K562 (cell line): Measurements from ENCODE around the gene RABGAP1L. TPM values are rescaled to one million over a fixed set of nuclear protein-coding genes. Genes with fewer than 3 reads are reported as not detected.

Source experiments
- ATAC-seq: fragments of 200-7000 bp; cut with Tn5 transposase; 3 replicates; pipeline ENCODE4 v1.9.1; 2020; ENCODE audit warnings: moderate library complexity
- BruUV-seq: library from RNA; stranded (reverse); fragments of 400-500 nt; replicated peaks from 2 replicates; lab custom pipeline; 2021; lab: Mats Ljungman, UMichigan
- CTCF ChIA-PET: fragments of 300-600 bp; formaldehyde crosslinking; extraction: SDS; loops from one replicate; lab custom pipeline; 2021; ENCODE audit warnings: low intra/inter-chr PET ratio; lab: Yijun Ruan, JAX
- POLR2A ChIA-PET: fragments of 300-600, 350-650 bp; sonication (Branson Sonifier 250); formaldehyde crosslinking; extraction: SDS; loops from one replicate; lab custom pipeline; 2021; ENCODE audit warnings: antibody characterized with exemption, inconsistent platforms; lab: Yijun Ruan, JAX
- DNase-seq, 4 experiments: peaks; one replicate each; pipeline versions ENCODE4 v3.0.0 to v3.0.0-alpha.2; 2011 to 2018; ENCODE audit warnings: low spot score in 3 of 4, mixed read lengths in 3 of 4; ENCODE audit errors: extremely low read depth in 1 of 4
- FAIRE-seq: peaks from 2 replicates; lab custom pipeline; 2011; peaks lifted over from hg19 to GRCh38; lab: Jason Lieb, UNC
- H2AFZ ChIP-seq: 2 replicates; pipeline ENCODE4 v1.6.0; 2011; ENCODE audit warnings: low read depth, low read length, control low read depth, inconsistent platforms
- H3K27ac ChIP-seq: fragments of 200-600 bp; 3 replicates; pipeline ENCODE4 v1.8.0; 2011; ENCODE audit warnings: low read depth, mild to moderate bottlenecking, control low read depth, inconsistent platforms, low read length, moderate library complexity, mixed read lengths; ENCODE audit errors: extremely low read depth
- H3K27me3 ChIP-seq, 2 experiments: fragments of 300-600 bp in 1 of 2; 2 replicates in 1 of 2; 3 replicates in 1 of 2; pipeline versions ENCODE4 v1.6.0 to v1.8.0; 2011; ENCODE audit warnings: inconsistent platforms in 2 of 2, low read length in 2 of 2, mild to moderate bottlenecking in 1 of 2, mixed read lengths in 1 of 2, moderate library complexity in 1 of 2; ENCODE audit not compliant: control insufficient read depth in 2 of 2, insufficient read depth in 2 of 2
- H3K36me3 ChIP-seq: fragments of 300-600 bp; 3 replicates; pipeline ENCODE4 v1.8.0; 2011; ENCODE audit warnings: mild to moderate bottlenecking, low read length, inconsistent platforms; ENCODE audit not compliant: control insufficient read depth, insufficient read depth
- H3K4me1 ChIP-seq, 2 experiments: fragments of 200-600 bp in 1 of 2; replicated peaks in 1 of 2; 2 replicates in 1 of 2; 3 replicates in 1 of 2; pipeline versions ENCODE4 v1.5.1 to v1.8.0; 2011; ENCODE audit warnings: inconsistent platforms in 2 of 2, low read length in 2 of 2, mild to moderate bottlenecking in 1 of 2, mixed read lengths in 1 of 2, moderate library complexity in 1 of 2; ENCODE audit not compliant: control insufficient read depth in 2 of 2, insufficient read depth in 2 of 2
- H3K4me2 ChIP-seq: 2 replicates; pipeline ENCODE4 v1.6.1; 2011; ENCODE audit warnings: low read length, control low read depth, inconsistent platforms, mixed read lengths; ENCODE audit not compliant: insufficient read depth
- H3K4me3 ChIP-seq: fragments of 200-600 bp; sonication (generic), shearing (Covaris generic); 2 replicates; pipeline ENCODE4 v1.5.1; 2016; ENCODE audit warnings: control low read depth, inconsistent platforms
- H3K79me2 ChIP-seq: fragments of 200-600 bp; 3 replicates; pipeline ENCODE4 v1.8.0; 2011; ENCODE audit warnings: low read length, inconsistent platforms; ENCODE audit not compliant: control insufficient read depth, insufficient read depth
- H3K9ac ChIP-seq, 2 experiments: 2 replicates each; pipeline versions ENCODE4 v1.6.0 to v1.6.1; 2011; ENCODE audit warnings: low read depth in 2 of 2, low read length in 2 of 2, control low read depth in 1 of 2, inconsistent platforms in 1 of 2, mild to moderate bottlenecking in 1 of 2, mixed read lengths in 1 of 2; ENCODE audit not compliant: insufficient read depth in 1 of 2
- H3K9me1 ChIP-seq: one replicate; pipeline ENCODE4 v1.6.0; 2011; ENCODE audit warnings: inconsistent platforms, mild to moderate bottlenecking, low read length, moderate library complexity; ENCODE audit not compliant: control insufficient read depth, insufficient read depth
- H3K9me3 ChIP-seq: replicated peaks from 2 replicates; pipeline ENCODE4 v1.5.1; 2011; ENCODE audit warnings: low read depth, low read length, inconsistent platforms; ENCODE audit not compliant: control insufficient read depth, insufficient read depth
- H4K20me1 ChIP-seq: replicated peaks from 2 replicates; pipeline ENCODE4 v1.6.1; 2011; ENCODE audit warnings: low read length, inconsistent platforms, mixed read lengths; ENCODE audit not compliant: control insufficient read depth, insufficient read depth
- ARID3A ChIP-seq: IDR thresholded peaks from 2 replicates; pipeline ENCODE4 v1.6.1; 2012; ENCODE audit warnings: low read depth, low read length, improper control_type of control experiment, borderline replicate concordance
- BRCA1 ChIP-seq, 2 experiments: fragments of 450-650 bp in 1 of 2; sonication (generic) in 1 of 2; formaldehyde crosslinking in 1 of 2; IDR thresholded peaks; 2 replicates each; pipeline versions ENCODE4 v1.5.0 to v1.6.1; 2017 to 2020; ENCODE audit warnings: mild to moderate bottlenecking in 1 of 2, missing genetic modification reagents in 1 of 2
- BRD9 ChIP-seq: fragments of 450-650 bp; IDR thresholded peaks from 2 replicates; pipeline ENCODE4 v1.6.1; 2018; ENCODE audit warnings: low read depth; ENCODE audit not compliant: partially characterized antibody
- CHAMP1 ChIP-seq: fragments of 450-650 bp; IDR thresholded peaks from 2 replicates; pipeline ENCODE4 v1.6.1; 2016; ENCODE audit warnings: mild to moderate bottlenecking
- ELF4 ChIP-seq: fragments of 450-650 bp; formaldehyde crosslinking; IDR thresholded peaks from 2 replicates; pipeline ENCODE4 v1.4.0; 2022; ENCODE audit warnings: missing genetic modification characterization
- KAT7 ChIP-seq: sonication (generic); formaldehyde crosslinking; IDR thresholded peaks from 2 replicates; pipeline ENCODE4 v1.8.0; 2022; ENCODE audit warnings: missing genetic modification reagents, mild to moderate bottlenecking, borderline replicate concordance
- LARP7 ChIP-seq: fragments of 450-650 bp; IDR thresholded peaks from 2 replicates; pipeline ENCODE4 v1.6.1; 2016
- RAD21 ChIP-seq, 2 experiments: fragments of 250-450 bp in 1 of 2; fragments of 450-650 bp in 1 of 2; sonication (Bioruptor Pico) in 1 of 2; formaldehyde crosslinking in 1 of 2; IDR thresholded peaks in 1 of 2; conservative IDR thresholded peaks in 1 of 2; 2 replicates each; pipeline versions ENCODE4 v1.4.0 to v1.8.0; 2020 to 2022; ENCODE audit warnings: mild to moderate bottlenecking in 2 of 2, moderate library complexity in 1 of 2
- RBM15 ChIP-seq: fragments of 200-400 bp; formaldehyde crosslinking; IDR thresholded peaks from 2 replicates; pipeline ENCODE4 v1.6.1; 2018; ENCODE audit warnings: mild to moderate bottlenecking, low read length, moderate library complexity; ENCODE audit not compliant: insufficient read depth
- SLC30A9 ChIP-seq: fragments of 250-450 bp; sonication (Bioruptor Pico); IDR thresholded peaks from 2 replicates; pipeline ENCODE4 v1.8.0; 2022; ENCODE audit warnings: mild to moderate bottlenecking, moderate library complexity
- SMAD2 ChIP-seq: fragments of 150-350 bp; IDR thresholded peaks from 2 replicates; pipeline ENCODE4 v1.6.1; 2014; ENCODE audit warnings: low read depth, mild to moderate bottlenecking, low read length
- SMC3 ChIP-seq: conservative IDR thresholded peaks from 2 replicates; pipeline ENCODE4 v1.6.1; 2011; ENCODE audit warnings: low read depth, low read length, improper control_type of control experiment; ENCODE audit not compliant: insufficient read depth
- STAG1 ChIP-seq: sonication (generic); formaldehyde crosslinking; IDR thresholded peaks from 2 replicates; pipeline ENCODE4 v1.5.0; 2020; ENCODE audit warnings: missing genetic modification reagents, borderline replicate concordance
- TCFL5 ChIP-seq: fragments of 250-450 bp; sonication (Bioruptor Pico); conservative IDR thresholded peaks from 2 replicates; pipeline ENCODE4 v1.6.1; 2021; ENCODE audit warnings: mild to moderate bottlenecking, moderate library complexity, matching md5 sums
- ZBTB8A ChIP-seq: fragments of 450-650 bp; IDR thresholded peaks from 2 replicates; pipeline ENCODE4 v1.6.1; 2018; ENCODE audit warnings: mild to moderate bottlenecking, moderate library complexity; ENCODE audit not compliant: partially characterized antibody
- ZNF12 ChIP-seq: sonication (generic); formaldehyde crosslinking; IDR thresholded peaks from 2 replicates; pipeline ENCODE4 v1.4.0; 2020; ENCODE audit warnings: mild to moderate bottlenecking, missing genetic modification reagents
- ZNF239 ChIP-seq: fragments of 250-450 bp; sonication (Bioruptor Pico); IDR thresholded peaks from 2 replicates; pipeline ENCODE4 v1.4.0; 2020; ENCODE audit warnings: mild to moderate bottlenecking
- ZNF79 ChIP-seq: fragments of 250-450 bp; sonication (Bioruptor Pico); IDR thresholded peaks from 2 replicates; pipeline ENCODE4 v1.4.0; 2020; ENCODE audit warnings: low read depth, mild to moderate bottlenecking, moderate library complexity
- ZSCAN32 ChIP-seq: fragments of 450-650 bp; formaldehyde crosslinking; IDR thresholded peaks from 2 replicates; pipeline ENCODE4 v1.4.0; 2020; ENCODE audit warnings: mild to moderate bottlenecking, moderate library complexity
- in situ Hi-C: fragments of 300-500 bp; cut with MboI; formaldehyde crosslinking; loops from 4 replicates; pipeline ENCODE4 v1.15.0; 2018; ENCODE audit warnings: inconsistent platforms, mixed read lengths
- intact Hi-C: fragments of 100-400 bp; cut with micrococcal nuclease; formaldehyde crosslinking; loops from 2 replicates; pipeline ENCODE4 v1.14.2; 2022
- polyA plus RNA-seq, 8 experiments: library from polyadenylated mRNA; depleted of rRNA in 4 of 8; stranded (reverse) in 5 of 8; unstranded in 3 of 8; fragments of >200 nt; fragmentation: Nextera tagmentation in 2 of 8; fragmentation: Illumina TruSeq in 1 of 8; extraction: Ambion mirVana in 2 of 8; extraction: Trizol in 1 of 8; gene quantifications; 2 replicates each; pipeline versions ENCODE4 v1.2.1 to v1.2.3, GENCODE V29; 2011 to 2014; ENCODE audit warnings: inconsistent platforms in 1 of 8, missing spikeins in 1 of 8
- total RNA-seq, 7 experiments: library from RNA; depleted of rRNA in 6 of 7; stranded (reverse); fragments of >200 nt in 6 of 7; fragmentation: Illumina TruSeq in 2 of 7; extraction: Trizol in 2 of 7; gene quantifications; 2 replicates each; pipeline versions ENCODE4 v1.2.1 to v1.2.3, GENCODE V29; 2011 to 2021; ENCODE audit warnings: low replicate concordance in 1 of 7

Gene RABGAP1L
- total and polyA plus RNA-seq, 9 of the 15 experiments (the other 6 are each of a cell fraction or from before 2014, with no cell fraction given), result 16.5 to 44.9 (median 26.7) TPM

DNA sequence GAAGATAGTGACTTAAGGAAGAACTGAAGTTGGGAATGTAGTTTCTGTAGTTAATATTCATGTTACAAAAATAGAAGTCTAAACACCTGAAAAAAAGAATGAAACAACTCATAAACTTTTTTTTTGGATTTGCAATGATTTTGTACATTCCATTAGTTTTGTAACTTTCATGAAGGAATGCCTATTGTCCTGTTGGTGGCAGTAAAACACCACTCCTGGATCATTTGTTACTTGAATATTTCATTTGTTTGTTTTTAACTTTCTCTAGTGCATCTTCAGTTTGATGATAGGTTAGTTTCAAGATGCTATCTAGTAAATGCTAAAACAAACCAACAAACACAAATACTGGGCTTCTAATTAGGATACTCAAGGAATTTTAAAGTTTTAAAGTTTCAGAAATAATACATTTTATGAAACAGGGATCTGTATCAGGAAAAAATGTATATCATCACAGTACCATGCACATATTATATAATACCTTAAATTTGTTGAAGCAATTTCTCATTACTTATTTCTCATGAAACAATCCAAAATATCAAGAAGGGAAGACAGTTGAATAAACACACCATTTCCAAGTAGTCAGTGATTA, 610.7 kb downstream of the RABGAP1L start:
- ATAC-seq, result peak; percentile 80
- POLR2A ChIA-PET, result interaction anchor here (1.0 kb wide), 1 partner anchor 13 kb away, joined by 3 read pairs; no protein-coding TSS in a partner anchor
- CTCF ChIA-PET, result interaction anchor here (0.6 to 5.4 kb wide), 7 partner anchors 29 to 356 kb away, joined by 3 to 59 read pairs (median 10); partner anchors contain the start of gene CACYBP
- no TSS peak for BruUV-seq
- no peaks in the 10 kb centered on the region for H3K79me2 ChIP-seq
- no peak overlapping the region for H2AFZ ChIP-seq
- no peaks in the 10 kb centered on the region for H3K9me3 ChIP-seq
- H3K9me1 ChIP-seq, result no peaks in the 10 kb centered on the region
- no peak overlapping the region for H3K4me3 ChIP-seq
- intact Hi-C loops, result loop anchor here (1.0 to 2.0 kb wide), 5 partner anchors 113 to 355 kb away; no protein-coding TSS in a partner anchor
- in situ Hi-C loops, result loop anchor here (5.0 kb wide), 2 partner anchors 227 to 357 kb away; partner anchors contain the start of gene CACYBP
- no peak overlapping the region for H3K9ac ChIP-seq
- FAIRE-seq, result peak; percentile 86
- H3K4me1 ChIP-seq, result peaks cover 0 to 10% of the 10 kb centered on the region in 2 experiments; a peak in 2 of 5 replicates
- peak; percentile 28 to 73 (median 38) for DNase-seq
- H3K4me2 ChIP-seq, result no peak overlapping the region
- no peaks in the 10 kb centered on the region for H3K36me3 ChIP-seq
- no peaks in the 10 kb centered on the region for H3K27me3 ChIP-seq
- H3K27ac ChIP-seq, result no peak overlapping the region
- no peaks in the 10 kb centered on the region for H4K20me1 ChIP-seq
- TF ChIP-seq ZNF79 (CRISPR knock-in tag), result no peak
- no peak for TF ChIP-seq KAT7 (CRISPR knock-in tag)
- TF ChIP-seq RBM15, result no peak
- TF ChIP-seq STAG1 (CRISPR knock-in tag), result no peak
- no peak for TF ChIP-seq ZBTB8A
- no peak for TF ChIP-seq LARP7
- TF ChIP-seq TCFL5 (CRISPR knock-in tag), result no peak
- no peak for TF ChIP-seq SMAD2
- TF ChIP-seq SLC30A9 (CRISPR knock-in tag), result no peak
- no peak for TF ChIP-seq ZSCAN32
- 0 out of 2 replicates have a peak, but pooled peaks have one; percentile 54 for TF ChIP-seq ARID3A
- TF ChIP-seq BRD9, result no peak
- TF ChIP-seq ZNF12 (CRISPR knock-in tag), result no peak
- TF ChIP-seq SMC3, result peak; percentile 61; the same call in 1 of the 2 replicates
- no peak for TF ChIP-seq ZNF239 (CRISPR knock-in tag)
- peak; percentile 38; the same call in 1 of the 2 replicates for TF ChIP-seq CHAMP1
- no peak for TF ChIP-seq ELF4
- peak; percentile 93 to 95 for TF ChIP-seq RAD21 (CRISPR knock-in tag; conservative IDR thresholded peaks at IDR 0.05 in 1 of 2, IDR thresholded peaks at IDR 0.05 in 1 of 2)
- no peak for TF ChIP-seq BRCA1 (IDR thresholded peaks at IDR 0.05)
- no peak for TF ChIP-seq BRCA1 (CRISPR knock-in tag; IDR thresholded peaks at IDR 0.05)
